Measurements from ENCODE around the gene ADSL. TPM values are rescaled to one million over a fixed set of nuclear protein-coding genes. Genes with fewer than 3 reads are reported as not detected.

ADSL gene
- total RNA-seq, 6 experiments from 2014 or later: 15.1 to 47.6 (median 24.9) TPM

DNA sequence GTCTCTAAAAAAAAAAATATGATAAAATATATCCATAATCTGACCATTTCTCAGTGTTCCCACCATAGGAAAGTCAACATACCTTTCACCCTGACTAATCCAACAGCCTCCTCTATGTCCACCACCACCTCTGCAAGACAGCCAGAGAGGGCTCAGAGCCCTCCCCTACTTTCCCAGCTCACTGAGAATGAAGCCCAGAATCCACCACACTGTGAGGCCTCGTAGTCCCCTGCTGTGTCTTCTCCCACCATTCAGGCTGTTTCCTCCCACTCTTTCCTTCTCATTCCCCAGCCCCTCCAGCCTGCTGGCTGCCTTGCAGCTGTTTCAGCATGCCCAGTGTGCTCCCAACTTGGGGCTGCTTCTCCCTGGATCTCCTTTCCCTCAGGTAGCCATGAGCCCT, 51.1 kb downstream of the ADSL start:
- Histone ChIP-seq H3K4me1 (no peaks in the 10 kb centered on the region), H3K27ac (no peak overlapping the region), H3K9me3 (no peaks in the 10 kb centered on the region), H3K27me3 (no peaks in the 10 kb centered on the region), H3K4me3 (no peak overlapping the region), H3K36me3 (peaks cover 0 to 11% (median 7%) of the 10 kb centered on the region in 4 donors)
- WGBS (ENCODE audit: insufficient coverage, low coverage, low lambda C conversion rate, missing lambda C conversion rate): 33% methylated on average over 1 of the region's 1 CpG
- intact Hi-C loops (cut with DNase I): no loop called here
- DNase-seq (no peak), ATAC-seq (no peak)
- TF ChIP-seq POLR2A (IDR thresholded peaks at IDR 0.05): no peak
- TF ChIP-seq, protein P1, sequence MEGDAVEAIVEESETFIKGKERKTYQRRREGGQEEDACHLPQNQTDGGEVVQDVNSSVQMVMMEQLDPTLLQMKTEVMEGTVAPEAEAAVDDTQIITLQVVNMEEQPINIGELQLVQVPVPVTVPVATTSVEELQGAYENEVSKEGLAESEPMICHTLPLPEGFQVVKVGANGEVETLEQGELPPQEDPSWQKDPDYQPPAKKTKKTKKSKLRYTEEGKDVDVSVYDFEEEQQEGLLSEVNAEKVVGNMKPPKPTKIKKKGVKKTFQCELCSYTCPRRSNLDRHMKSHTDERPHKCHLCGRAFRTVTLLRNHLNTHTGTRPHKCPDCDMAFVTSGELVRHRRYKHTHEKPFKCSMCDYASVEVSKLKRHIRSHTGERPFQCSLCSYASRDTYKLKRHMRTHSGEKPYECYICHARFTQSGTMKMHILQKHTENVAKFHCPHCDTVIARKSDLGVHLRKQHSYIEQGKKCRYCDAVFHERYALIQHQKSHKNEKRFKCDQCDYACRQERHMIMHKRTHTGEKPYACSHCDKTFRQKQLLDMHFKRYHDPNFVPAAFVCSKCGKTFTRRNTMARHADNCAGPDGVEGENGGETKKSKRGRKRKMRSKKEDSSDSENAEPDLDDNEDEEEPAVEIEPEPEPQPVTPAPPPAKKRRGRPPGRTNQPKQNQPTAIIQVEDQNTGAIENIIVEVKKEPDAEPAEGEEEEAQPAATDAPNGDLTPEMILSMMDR (IDR thresholded peaks at IDR 0.05): no peak

DNA sequence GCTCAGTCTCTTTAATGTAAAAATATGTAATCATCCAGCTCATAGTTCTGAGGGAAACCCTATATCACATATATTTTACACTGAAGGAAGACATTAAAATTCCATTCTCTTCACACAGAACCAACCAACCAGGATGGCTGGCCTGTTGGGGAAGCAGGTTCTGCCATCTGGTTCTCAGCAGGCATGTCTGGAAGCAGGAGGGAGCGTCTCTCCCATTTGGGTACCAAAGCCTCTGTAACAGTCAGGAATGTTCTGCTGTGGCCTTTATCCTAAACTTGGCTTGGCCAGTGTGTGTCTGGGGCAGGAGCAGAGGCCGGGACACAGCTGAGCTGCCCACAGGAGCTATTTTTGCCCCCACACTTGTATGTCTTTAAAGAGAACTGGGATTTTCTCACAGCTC, 53.3 kb downstream of the ADSL start:
- intact Hi-C loops (cut with DNase I): no loop called here
- Histone ChIP-seq H3K4me1 (no peaks in the 10 kb centered on the region), H3K36me3 (peaks cover 0 to 17% (median 8%) of the 10 kb centered on the region in 4 donors), H3K27me3 (no peaks in the 10 kb centered on the region), H3K27ac (no peak overlapping the region), H3K4me3 (no peak overlapping the region), H3K9me3 (no peaks in the 10 kb centered on the region)
- WGBS (ENCODE audit: insufficient coverage, low coverage, low lambda C conversion rate, missing lambda C conversion rate): 86% methylated on average over 1 of the region's 2 CpGs
- DNase-seq (no peak), ATAC-seq (no peak)
- TF ChIP-seq, protein P1 (IDR thresholded peaks at IDR 0.05): no peak
- no peak for TF ChIP-seq POLR2A (IDR thresholded peaks at IDR 0.05)

DNA sequence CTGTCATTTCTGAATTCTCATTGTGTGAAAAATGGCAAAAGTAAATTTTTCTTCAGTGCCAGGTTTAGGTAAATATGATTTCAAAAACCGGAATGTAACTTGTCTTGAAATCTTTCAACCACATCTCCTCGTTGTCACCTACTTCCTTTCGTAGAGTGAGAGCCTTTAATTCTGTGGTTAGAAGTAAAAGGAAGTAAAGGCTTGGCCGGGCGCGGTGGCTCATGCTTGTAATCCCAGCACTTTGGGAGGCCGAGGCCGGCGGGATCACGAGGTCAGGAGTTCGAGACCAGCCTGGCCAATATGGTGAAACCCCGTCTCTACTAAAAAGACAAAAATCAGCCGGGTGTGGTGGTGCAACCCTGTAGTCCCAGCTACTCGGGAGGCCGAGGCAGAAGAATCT, 53.9 kb downstream of the ADSL start:
- no peak overlapping the region for H3K4me3 ChIP-seq
- 85% methylated on average over 11 of the region's 15 CpGs for WGBS (ENCODE audit: insufficient coverage, low coverage, low lambda C conversion rate, missing lambda C conversion rate)
- peak in 1 of 3 donors; percentile 63 for DNase-seq
- intact Hi-C loops (cut with DNase I): no loop called here
- no peaks in the 10 kb centered on the region for H3K4me1 ChIP-seq
- TF ChIP-seq POLR2A (IDR thresholded peaks at IDR 0.05): no peak
- TF ChIP-seq, protein P1 (IDR thresholded peaks at IDR 0.05): no peak
- H3K9me3 ChIP-seq: no peaks in the 10 kb centered on the region
- no peaks in the 10 kb centered on the region for H3K27me3 ChIP-seq
- ATAC-seq: no peak
- peaks cover 0 to 23% (median 8%) of the 10 kb centered on the region in 4 donors for H3K36me3 ChIP-seq
- H3K27ac ChIP-seq: no peak overlapping the region

DNA sequence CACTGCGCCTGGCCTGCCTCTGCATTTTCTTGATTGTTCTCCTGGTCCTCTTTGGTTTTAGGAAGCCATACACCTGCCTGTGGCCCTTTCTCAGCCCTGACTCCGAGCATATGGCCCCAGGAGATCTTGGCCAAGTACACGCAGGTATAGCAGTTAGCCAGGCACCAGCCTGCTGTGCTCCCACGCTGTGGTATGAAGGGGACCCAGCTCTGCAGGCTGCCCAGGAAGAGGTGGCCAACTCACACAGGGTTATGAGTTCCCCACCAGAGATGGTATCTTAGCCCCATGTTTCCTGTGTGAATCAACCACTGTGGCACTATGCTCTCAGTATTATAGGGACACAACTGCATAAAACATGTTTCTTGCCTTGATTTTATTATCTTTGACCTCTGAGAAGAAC, 55.2 kb downstream of the ADSL start:
- Histone ChIP-seq H3K9me3 (no peaks in the 10 kb centered on the region), H3K27me3 (no peaks in the 10 kb centered on the region), H3K4me3 (no peak overlapping the region), H3K36me3 (peaks cover 0 to 35% (median 8%) of the 10 kb centered on the region in 4 donors), H3K27ac (no peak overlapping the region), H3K4me1 (no peaks in the 10 kb centered on the region)
- ATAC-seq: peak in 2 of 4 donors; percentile 15 to 35
- 65% methylated on average over 2 of the region's 4 CpGs for WGBS (ENCODE audit: insufficient coverage, low coverage, low lambda C conversion rate, missing lambda C conversion rate)
- peak in 1 of 3 donors; percentile 33 for DNase-seq
- intact Hi-C loops (cut with DNase I): no loop called here
- no peak for TF ChIP-seq POLR2A (IDR thresholded peaks at IDR 0.05)
- TF ChIP-seq, protein P1 (IDR thresholded peaks at IDR 0.05): no peak

DNA sequence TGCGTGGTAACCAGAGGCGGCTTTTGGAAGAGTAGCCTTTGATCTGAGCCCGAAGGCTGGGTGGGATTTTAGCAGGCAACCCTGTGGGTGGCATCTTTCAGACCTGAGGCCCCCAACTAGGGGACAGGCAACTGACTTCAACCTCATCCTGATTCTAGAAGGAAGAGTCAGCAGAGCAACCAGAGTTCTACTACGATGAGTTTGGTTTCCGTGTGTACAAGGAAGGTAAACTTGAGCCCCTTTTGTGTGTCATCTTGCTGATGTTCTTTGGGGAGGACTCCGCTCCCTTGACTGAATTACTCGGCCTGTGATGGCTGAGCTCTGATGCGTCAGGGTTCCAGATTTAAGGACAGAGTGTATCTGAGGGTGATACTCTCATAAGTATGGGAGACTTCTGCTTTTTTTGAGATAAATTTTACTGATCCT, 55.7 kb downstream of the ADSL start:
- Histone ChIP-seq H3K36me3 (peaks cover 2 to 40% (median 8%) of the 10 kb centered on the region in 4 donors), H3K9me3 (no peaks in the 10 kb centered on the region), H3K4me1 (no peaks in the 10 kb centered on the region), H3K4me3 (no peak overlapping the region), H3K27ac (no peak overlapping the region), H3K27me3 (no peaks in the 10 kb centered on the region)
- TF ChIP-seq, protein P1 (IDR thresholded peaks at IDR 0.05): no peak
- WGBS (ENCODE audit: insufficient coverage, low coverage, low lambda C conversion rate, missing lambda C conversion rate): 83% methylated on average over 8 of the region's 8 CpGs
- DNase-seq (peak in 1 of 3 donors; percentile 31), ATAC-seq (no peak)
- intact Hi-C loops (cut with DNase I): no loop called here

Data from right lobe of liver (tissue), 6 donors.